ENCODE results near the gene BRD9.

The BRD9 gene

DNA sequence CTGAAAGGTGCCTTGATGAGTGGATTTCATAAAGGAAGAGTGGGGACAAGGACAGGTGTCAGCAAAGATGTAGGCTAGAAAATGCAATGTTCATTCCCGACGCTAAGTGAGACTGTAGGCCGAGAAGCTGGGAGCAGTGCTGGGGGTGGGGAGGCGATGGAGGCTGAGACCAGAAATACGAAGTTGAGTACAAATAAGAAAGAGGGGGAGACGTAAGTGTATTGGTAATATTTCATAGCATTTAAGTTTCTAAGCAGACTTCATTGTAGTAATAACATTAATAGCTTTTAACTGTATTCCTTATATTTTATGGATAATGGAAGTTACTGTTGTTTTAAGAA lies 11.1 kb upstream of the BRD9 start:
- Mint-ChIP-seq H3K36me3 (ENCODE audit: low read depth) (peaks cover 31% of the 10 kb centered on the region), H3K27ac (no peak overlapping the region), H3K4me1 (ENCODE audit: low read depth) (peaks cover 2% of the 10 kb centered on the region), H3K27me3 (ENCODE audit: low read depth) (no peaks in the 10 kb centered on the region), H3K9me3 (no peaks in the 10 kb centered on the region), H3K4me3 (no peak overlapping the region)
- DNase-seq (ENCODE audit: low spot score) = no peak

DNA sequence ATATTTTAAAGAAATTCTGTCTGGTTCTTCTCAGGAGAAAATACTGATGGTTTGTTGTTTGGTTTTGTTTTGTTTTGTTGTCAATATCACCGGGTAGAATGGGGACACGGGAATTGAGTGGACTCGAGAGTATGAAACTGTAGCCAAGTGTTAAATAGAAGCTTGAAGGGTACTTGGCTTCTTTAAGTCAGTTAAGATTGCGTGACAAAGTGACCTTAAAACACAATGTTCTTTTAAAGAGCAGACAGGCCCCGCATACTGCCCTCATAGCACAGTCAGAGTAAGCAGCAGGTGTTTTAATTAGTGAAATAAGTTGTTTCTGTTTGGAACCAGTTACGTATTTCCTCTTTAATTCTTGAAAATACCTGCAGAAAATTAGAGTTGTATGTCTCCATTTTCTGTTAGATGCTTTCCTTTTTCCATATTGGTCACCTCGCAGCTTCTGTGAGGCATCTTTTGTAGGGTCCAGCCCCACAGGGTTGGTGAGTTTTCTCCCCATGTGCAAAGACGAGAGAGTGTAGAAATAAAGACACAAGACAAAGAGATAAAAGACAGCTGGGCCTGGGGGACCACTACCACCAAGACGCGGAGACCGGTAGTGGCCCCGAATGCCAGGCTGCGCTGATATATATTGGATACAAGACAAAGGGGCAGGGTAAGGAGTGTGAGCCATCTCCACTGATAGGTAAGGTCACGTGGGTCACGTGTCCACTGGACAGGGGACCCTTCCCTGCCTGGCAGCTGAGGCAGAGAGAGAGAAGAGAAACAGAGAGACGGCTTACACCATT lies 9.7 kb upstream of the BRD9 start:
- Mint-ChIP-seq H3K4me3 (no peak overlapping the region), H3K27me3 (ENCODE audit: low read depth) (no peaks in the 10 kb centered on the region), H3K27ac (peak overlapping the region; percentile 13), H3K9me3 (no peaks in the 10 kb centered on the region), H3K4me1 (ENCODE audit: low read depth) (peaks cover 2% of the 10 kb centered on the region), H3K36me3 (ENCODE audit: low read depth) (peaks cover 27% of the 10 kb centered on the region)
- DNase-seq (ENCODE audit: low spot score) = no peak

DNA sequence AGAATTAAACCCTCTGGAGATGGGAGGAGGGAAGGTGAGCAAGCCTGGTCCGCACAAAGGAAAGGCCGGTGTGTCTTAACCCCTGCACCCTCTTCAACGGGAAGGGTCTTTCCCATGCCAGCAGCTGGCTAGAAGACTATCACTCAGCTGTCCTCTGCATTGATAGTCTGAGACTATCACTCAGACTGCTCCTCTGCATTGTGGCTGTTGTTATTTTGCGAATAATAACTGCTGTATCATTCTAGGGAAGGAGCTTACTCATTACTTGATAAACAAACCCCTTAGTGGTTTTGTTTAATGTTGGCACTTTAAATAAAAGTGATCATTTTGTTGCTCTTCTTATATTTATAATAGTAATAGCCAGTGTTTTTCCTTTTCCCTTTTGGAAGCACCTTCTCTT lies 8.2 kb upstream of the BRD9 start:
- no peaks in the 10 kb centered on the region for H3K27me3 Mint-ChIP-seq (ENCODE audit: low read depth)
- no peak overlapping the region for H3K27ac Mint-ChIP-seq
- no peak overlapping the region for H3K4me3 Mint-ChIP-seq
- H3K4me1 Mint-ChIP-seq (ENCODE audit: low read depth) = peaks cover 4% of the 10 kb centered on the region
- DNase-seq (ENCODE audit: low spot score) = no peak
- peaks cover 29% of the 10 kb centered on the region for H3K36me3 Mint-ChIP-seq (ENCODE audit: low read depth)
- H3K9me3 Mint-ChIP-seq = no peaks in the 10 kb centered on the region

DNA sequence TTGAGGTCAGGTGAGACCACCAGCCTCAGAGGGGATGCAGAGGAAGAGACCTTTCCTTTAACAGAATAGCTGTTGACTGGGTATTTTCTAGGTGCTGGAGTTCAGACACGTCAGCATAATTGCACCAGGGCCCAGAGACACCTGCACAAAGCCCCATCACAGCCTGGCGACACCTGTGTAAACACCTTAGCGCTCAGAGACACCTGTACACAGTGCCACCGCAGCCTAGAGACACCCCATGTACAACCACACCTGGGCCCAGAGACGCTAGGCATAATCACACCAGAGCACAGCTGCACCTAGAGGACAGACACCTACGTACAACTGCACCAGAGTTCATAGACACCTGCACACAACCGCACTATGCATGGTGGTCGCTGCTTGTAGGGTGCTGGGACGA lies 1.1 kb upstream of the BRD9 start:
- peak overlapping the region; percentile 84 for H3K4me3 Mint-ChIP-seq
- peak overlapping the region; percentile 77 for H3K27ac Mint-ChIP-seq
- H3K4me1 Mint-ChIP-seq (ENCODE audit: low read depth) = peaks cover 30% of the 10 kb centered on the region
- peaks cover 39% of the 10 kb centered on the region for H3K36me3 Mint-ChIP-seq (ENCODE audit: low read depth)
- H3K27me3 Mint-ChIP-seq (ENCODE audit: low read depth) = no peaks in the 10 kb centered on the region
- no peaks in the 10 kb centered on the region for H3K9me3 Mint-ChIP-seq
- DNase-seq (ENCODE audit: low spot score) = no peak

DNA sequence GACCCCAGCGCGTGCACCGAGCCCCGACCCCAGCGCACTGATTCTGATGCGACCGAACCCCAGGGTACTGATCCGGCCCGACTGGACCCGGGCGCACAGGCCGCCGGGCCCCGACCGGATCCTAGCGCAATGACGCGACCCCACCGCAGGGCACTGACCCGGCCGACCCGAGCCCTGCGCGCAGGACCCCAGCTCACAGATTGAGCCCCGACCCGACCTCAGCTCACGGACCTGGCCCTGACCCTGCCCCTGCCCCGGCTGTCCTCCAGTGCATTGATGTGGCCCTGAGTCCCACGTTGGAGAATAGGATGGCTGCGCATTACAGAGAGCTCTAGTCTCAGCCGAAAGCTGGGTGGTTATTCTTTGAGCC lies 521 bp upstream of the BRD9 start:
- H3K4me1 Mint-ChIP-seq (ENCODE audit: low read depth) = peaks cover 34% of the 10 kb centered on the region
- no peaks in the 10 kb centered on the region for H3K9me3 Mint-ChIP-seq
- DNase-seq (ENCODE audit: low spot score) = no peak
- no peaks in the 10 kb centered on the region for H3K27me3 Mint-ChIP-seq (ENCODE audit: low read depth)
- H3K27ac Mint-ChIP-seq = peak overlapping the region; percentile 77
- peak overlapping the region; percentile 84 for H3K4me3 Mint-ChIP-seq
- H3K36me3 Mint-ChIP-seq (ENCODE audit: low read depth) = peaks cover 45% of the 10 kb centered on the region

DNA sequence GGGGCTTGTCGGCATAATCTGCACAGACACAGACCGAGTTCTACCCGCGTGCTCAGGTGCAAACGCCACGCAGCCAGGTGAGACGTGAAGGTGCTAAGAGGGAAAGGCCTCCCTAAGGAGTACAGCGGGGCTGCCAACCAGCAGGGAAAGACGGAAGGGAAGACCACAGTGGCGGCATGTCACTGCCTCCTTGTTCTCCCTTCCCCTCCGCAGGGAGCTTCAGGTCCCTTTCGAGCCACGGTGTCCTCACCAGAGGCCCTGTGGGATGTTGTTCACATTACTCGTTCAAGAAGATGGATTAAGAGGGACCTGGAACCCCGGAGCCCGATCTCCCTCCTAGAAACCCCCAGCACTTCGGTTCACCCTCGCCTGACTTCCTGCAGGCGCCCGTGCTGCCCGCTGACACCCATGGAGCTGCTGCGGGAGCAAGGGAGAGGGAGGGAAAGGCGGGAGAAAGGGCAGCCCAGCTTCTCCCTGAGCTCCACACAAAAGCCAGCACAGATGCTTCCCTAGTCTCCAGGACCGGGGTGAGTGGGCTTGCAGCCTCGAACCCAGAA lies 686 bp downstream of the BRD9 start:
- DNase-seq (ENCODE audit: low spot score) = no peak
- H3K4me3 Mint-ChIP-seq = peak overlapping the region; percentile 92
- H3K4me1 Mint-ChIP-seq (ENCODE audit: low read depth) = peaks cover 37% of the 10 kb centered on the region
- H3K36me3 Mint-ChIP-seq (ENCODE audit: low read depth) = peaks cover 55% of the 10 kb centered on the region
- H3K9me3 Mint-ChIP-seq = no peaks in the 10 kb centered on the region
- peak overlapping the region; percentile 91 for H3K27ac Mint-ChIP-seq
- no peaks in the 10 kb centered on the region for H3K27me3 Mint-ChIP-seq (ENCODE audit: low read depth)

DNA sequence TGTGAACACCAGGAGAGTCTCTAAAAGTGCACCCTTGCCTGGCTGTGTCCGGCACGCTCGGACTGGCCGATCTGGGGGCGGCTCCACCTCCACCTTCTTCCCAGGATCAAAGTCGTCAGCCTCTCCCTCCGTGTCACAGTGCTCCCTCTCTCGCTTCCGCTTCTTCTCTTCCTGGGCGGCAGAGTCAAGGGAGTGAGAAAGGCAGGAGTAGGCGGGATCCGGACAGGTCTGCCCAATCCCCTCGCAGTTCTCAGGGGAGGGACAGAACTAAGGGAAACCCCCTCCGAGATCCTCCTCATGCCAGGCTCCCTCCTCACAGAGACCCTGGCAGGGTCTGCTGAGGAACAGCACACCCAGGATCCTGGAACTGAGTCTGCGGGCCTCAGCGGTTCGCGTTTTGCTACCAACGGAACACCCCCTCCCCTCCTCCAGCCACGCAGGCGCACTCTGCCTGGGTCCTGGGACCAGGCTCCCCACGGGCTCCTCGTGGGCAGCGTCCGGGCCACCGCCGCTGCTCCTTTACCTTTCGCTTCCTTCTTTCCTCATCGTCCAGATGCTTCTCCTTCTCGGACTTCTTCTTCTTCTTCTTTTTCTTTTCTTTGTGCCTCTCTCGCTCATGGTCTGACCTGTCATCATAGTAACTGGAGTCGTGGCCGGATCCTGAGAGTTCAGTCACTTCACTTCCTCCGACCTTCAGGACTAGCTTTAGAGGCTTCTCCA lies 1.3 kb downstream of the BRD9 start:
- DNase-seq (ENCODE audit: low spot score) = no peak
- Mint-ChIP-seq H3K9me3 (no peaks in the 10 kb centered on the region), H3K36me3 (ENCODE audit: low read depth) (peaks cover 57% of the 10 kb centered on the region), H3K4me1 (ENCODE audit: low read depth) (peaks cover 34% of the 10 kb centered on the region), H3K4me3 (peak overlapping the region; percentile 92), H3K27me3 (ENCODE audit: low read depth) (no peaks in the 10 kb centered on the region), H3K27ac (peak overlapping the region; percentile 91)

DNA sequence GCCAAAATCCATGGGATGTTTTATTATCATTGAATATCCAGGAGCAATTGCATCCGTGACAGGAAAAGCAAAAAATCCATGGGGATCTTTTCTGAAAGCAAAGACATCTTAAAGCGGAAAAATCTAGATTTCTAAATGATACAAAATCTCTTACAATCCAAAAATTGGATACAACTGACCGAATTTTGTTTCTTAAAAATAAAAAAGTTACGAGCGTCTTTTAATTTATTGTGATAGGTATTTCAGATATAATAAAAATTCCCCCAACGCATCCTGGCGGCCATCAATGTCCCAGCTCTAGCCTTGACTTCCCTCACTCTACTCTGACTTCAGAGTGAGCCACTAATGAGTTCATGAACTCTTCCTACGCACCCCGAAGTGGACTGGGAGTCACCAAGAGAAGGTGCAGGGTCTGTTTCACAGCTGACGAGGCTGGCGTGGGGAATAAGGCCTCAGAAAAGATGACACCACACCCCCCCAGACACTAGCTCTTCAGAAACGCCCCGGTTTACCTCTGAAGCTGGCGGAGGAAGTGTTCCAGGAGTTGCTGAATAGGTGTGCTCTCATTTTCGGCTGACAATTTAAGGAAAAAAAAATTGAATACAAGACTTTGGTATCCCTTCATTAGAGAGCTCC lies 3.4 kb downstream of the BRD9 start:
- Mint-ChIP-seq H3K9me3 (no peaks in the 10 kb centered on the region), H3K4me1 (ENCODE audit: low read depth) (peaks cover 25% of the 10 kb centered on the region), H3K36me3 (ENCODE audit: low read depth) (peaks cover 65% of the 10 kb centered on the region), H3K27ac (no peak overlapping the region), H3K27me3 (ENCODE audit: low read depth) (no peaks in the 10 kb centered on the region), H3K4me3 (no peak overlapping the region)
- DNase-seq (ENCODE audit: low spot score) = no peak

DNA sequence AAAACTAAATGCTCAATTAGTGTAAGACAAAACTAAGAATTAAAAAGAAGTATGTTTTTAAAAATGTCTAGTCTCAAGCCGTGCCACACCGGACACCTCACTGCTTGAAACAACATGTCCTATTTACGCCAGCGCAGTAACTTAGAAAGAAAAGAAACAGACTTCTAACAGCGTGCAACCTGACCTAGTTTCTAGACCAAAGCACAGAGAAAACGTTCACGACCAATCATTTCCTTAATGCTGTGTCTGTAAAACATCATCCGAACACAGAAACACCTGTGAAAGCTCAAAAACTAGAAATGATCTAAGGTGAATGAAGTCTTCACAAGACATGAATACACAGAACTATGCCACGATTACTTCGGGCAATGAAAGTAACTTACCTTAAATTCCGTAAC lies 4.0 kb downstream of the BRD9 start:
- Mint-ChIP-seq H3K27ac (no peak overlapping the region), H3K4me1 (ENCODE audit: low read depth) (peaks cover 20% of the 10 kb centered on the region), H3K27me3 (ENCODE audit: low read depth) (no peaks in the 10 kb centered on the region), H3K9me3 (no peaks in the 10 kb centered on the region), H3K36me3 (ENCODE audit: low read depth) (peaks cover 69% of the 10 kb centered on the region), H3K4me3 (no peak overlapping the region)
- no peak for DNase-seq (ENCODE audit: low spot score)

DNA sequence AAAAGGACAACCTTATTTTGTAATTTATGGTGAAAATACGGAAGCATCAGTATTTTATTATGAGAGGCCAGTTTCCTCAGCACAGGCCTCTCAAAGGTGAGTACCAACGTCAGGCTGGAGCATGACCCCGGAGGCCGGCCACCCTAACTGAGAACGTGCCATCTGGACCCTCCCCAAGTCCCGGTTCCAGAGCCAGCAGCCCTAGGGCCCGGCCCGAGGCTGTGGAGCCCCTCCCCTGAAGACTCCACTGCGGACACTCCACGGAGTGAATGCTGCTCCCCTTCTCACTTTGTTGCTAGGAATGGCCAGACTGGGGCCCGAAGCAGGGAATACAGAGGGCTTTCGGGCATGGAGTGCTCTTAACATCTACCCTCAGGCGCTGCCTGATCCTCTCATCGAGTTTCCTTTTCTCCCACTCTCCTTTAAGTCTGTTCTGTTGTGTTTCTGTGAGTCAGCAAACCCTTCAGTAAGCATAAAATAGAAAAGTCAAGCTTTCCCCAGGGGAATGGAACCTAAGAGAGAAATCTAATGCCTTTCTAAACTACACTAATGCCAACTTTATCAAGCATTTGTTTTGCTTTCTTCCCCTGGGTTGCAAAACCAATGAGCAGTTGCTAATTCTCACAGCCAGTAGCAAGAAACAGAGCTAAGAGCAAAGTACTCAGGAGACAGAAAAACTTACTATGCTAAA lies 4.5 kb downstream of the BRD9 start:
- peaks cover 74% of the 10 kb centered on the region for H3K36me3 Mint-ChIP-seq (ENCODE audit: low read depth)
- peaks cover 2% of the 10 kb centered on the region for H3K9me3 Mint-ChIP-seq
- H3K4me1 Mint-ChIP-seq (ENCODE audit: low read depth) = peaks cover 16% of the 10 kb centered on the region
- DNase-seq (ENCODE audit: low spot score) = no peak
- no peak overlapping the region for H3K27ac Mint-ChIP-seq
- H3K4me3 Mint-ChIP-seq = no peak overlapping the region
- H3K27me3 Mint-ChIP-seq (ENCODE audit: low read depth) = no peaks in the 10 kb centered on the region

DNA sequence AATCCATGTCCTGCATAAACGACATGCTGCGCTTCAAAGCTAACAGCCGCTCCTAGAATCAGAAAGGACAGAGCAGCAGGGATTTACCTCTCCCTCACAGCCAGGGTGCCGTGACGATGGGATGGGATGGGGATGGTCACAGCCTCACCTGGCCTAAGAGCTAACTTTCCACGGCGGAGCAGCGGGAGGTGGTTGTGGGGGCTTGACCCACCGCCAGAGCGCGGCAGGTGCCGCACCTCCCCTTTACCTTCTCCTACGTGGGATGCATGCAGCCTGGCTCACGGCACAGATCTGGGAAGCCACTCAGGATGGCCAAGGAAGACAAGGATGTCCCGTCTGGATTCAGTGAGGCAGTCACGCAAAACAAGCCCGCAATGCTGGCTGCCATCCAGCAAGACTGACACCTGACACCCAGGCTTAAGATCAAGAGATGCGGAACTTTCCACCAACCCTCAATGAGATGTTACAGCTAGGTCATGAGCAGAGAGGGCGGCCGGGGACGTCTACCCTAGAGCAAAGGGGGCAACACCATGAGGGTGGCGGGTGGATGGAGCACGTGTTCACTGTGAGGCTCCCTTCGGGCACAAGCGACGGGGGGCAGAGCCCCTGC lies 5.8 kb downstream of the BRD9 start:
- no peak overlapping the region for H3K27ac Mint-ChIP-seq
- no peak for DNase-seq (ENCODE audit: low spot score)
- peaks cover 27% of the 10 kb centered on the region for H3K4me1 Mint-ChIP-seq (ENCODE audit: low read depth)
- H3K4me3 Mint-ChIP-seq = no peak overlapping the region
- H3K27me3 Mint-ChIP-seq (ENCODE audit: low read depth) = peaks cover 4% of the 10 kb centered on the region
- peaks cover 14% of the 10 kb centered on the region for H3K9me3 Mint-ChIP-seq
- H3K36me3 Mint-ChIP-seq (ENCODE audit: low read depth) = peaks cover 84% of the 10 kb centered on the region

DNA sequence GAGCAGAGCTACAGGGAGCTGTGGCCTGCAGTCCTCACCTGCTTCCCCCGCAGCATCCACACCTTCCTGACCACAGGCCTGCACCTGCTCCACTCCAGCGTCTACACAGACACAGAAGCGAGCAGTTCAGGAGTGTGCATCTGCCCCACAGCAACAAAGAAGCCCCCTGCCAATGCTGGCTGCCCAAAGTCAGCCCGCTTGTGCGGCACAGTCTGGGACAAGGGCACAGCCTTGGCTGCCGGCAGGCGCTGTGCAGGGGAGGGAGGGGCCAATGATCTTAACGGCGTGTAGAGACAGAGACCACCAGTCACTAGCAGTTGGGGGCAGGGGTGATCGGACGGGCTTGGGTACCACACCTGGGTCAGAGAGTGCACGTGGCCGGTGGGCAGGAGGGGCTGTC lies 6.6 kb downstream of the BRD9 start:
- DNase-seq (ENCODE audit: low spot score) = no peak
- no peak overlapping the region for H3K27ac Mint-ChIP-seq
- H3K4me3 Mint-ChIP-seq = no peak overlapping the region
- H3K9me3 Mint-ChIP-seq = peaks cover 14% of the 10 kb centered on the region
- peaks cover 85% of the 10 kb centered on the region for H3K36me3 Mint-ChIP-seq (ENCODE audit: low read depth)
- H3K4me1 Mint-ChIP-seq (ENCODE audit: low read depth) = peaks cover 24% of the 10 kb centered on the region
- H3K27me3 Mint-ChIP-seq (ENCODE audit: low read depth) = peaks cover 4% of the 10 kb centered on the region

DNA sequence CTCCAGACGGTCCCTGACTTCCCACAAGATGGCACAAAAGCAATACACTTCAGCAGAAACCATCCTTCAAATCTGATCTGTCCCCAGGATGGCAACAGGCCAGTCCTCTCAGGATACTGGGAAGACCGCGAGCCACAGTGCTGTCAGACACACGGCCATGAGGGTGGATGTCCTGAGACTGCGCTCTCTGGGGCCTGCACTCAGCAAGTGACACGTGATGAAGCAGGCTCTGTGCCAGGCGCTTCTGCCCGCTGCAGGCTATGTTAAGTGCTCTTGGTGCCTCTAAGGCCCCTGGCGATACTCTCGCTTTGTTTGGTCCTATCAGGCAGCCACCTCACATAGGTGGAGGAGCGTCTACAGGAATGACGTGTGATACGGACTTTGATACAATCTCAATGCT lies 7.1 kb downstream of the BRD9 start:
- Mint-ChIP-seq H3K4me1 (ENCODE audit: low read depth) (peaks cover 24% of the 10 kb centered on the region), H3K36me3 (ENCODE audit: low read depth) (peaks cover 87% of the 10 kb centered on the region), H3K4me3 (no peak overlapping the region), H3K27ac (no peak overlapping the region), H3K9me3 (peaks cover 14% of the 10 kb centered on the region), H3K27me3 (ENCODE audit: low read depth) (peaks cover 4% of the 10 kb centered on the region)
- no peak for DNase-seq (ENCODE audit: low spot score)
